ENCODE data around the gene IDUA. TPM values are rescaled to one million over a fixed set of nuclear protein-coding genes. Genes with fewer than 3 reads are reported as not detected.

IDUA gene
- total RNA-seq, 4 donors from 2014 or later: 10.4 to 23.1 (median 11.5) TPM

- DNase-seq (ENCODE audit: extremely low spot score): no peak
- intact Hi-C loops (cut with DNase I): no loop called here
- Histone ChIP-seq H3K27ac (replicated peaks in 1 of 4) (no peak overlapping the region), H3K9me3 (no peaks in the 10 kb centered on the region), H3K4me3 (no peak overlapping the region), H3K4me1 (peaks cover 0 to 20% (median 17%) of the 10 kb centered on the region in 4 donors), H3K36me3 (peaks cover 0 to 11% (median 7%) of the 10 kb centered on the region in 4 donors), H3K27me3 (peaks cover 0 to 59% (median 3%) of the 10 kb centered on the region in 4 donors)
- TF ChIP-seq POLR2AphosphoS5 (IDR thresholded peaks at IDR 0.05) (no peak), POLR2A (IDR thresholded peaks at IDR 0.05; ENCODE audit: low read depth) (no peak), EP300 (IDR thresholded peaks at IDR 0.05) (no peak)
- TF ChIP-seq, protein P1, sequence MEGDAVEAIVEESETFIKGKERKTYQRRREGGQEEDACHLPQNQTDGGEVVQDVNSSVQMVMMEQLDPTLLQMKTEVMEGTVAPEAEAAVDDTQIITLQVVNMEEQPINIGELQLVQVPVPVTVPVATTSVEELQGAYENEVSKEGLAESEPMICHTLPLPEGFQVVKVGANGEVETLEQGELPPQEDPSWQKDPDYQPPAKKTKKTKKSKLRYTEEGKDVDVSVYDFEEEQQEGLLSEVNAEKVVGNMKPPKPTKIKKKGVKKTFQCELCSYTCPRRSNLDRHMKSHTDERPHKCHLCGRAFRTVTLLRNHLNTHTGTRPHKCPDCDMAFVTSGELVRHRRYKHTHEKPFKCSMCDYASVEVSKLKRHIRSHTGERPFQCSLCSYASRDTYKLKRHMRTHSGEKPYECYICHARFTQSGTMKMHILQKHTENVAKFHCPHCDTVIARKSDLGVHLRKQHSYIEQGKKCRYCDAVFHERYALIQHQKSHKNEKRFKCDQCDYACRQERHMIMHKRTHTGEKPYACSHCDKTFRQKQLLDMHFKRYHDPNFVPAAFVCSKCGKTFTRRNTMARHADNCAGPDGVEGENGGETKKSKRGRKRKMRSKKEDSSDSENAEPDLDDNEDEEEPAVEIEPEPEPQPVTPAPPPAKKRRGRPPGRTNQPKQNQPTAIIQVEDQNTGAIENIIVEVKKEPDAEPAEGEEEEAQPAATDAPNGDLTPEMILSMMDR (IDR thresholded peaks at IDR 0.05): no peak
- no CpG with 5 or more reads among the region's 12 CpGs for WGBS
Observed at GRCh38 chr4:1030031-1030430, 43.2 kb downstream of the IDUA start.

DNA sequence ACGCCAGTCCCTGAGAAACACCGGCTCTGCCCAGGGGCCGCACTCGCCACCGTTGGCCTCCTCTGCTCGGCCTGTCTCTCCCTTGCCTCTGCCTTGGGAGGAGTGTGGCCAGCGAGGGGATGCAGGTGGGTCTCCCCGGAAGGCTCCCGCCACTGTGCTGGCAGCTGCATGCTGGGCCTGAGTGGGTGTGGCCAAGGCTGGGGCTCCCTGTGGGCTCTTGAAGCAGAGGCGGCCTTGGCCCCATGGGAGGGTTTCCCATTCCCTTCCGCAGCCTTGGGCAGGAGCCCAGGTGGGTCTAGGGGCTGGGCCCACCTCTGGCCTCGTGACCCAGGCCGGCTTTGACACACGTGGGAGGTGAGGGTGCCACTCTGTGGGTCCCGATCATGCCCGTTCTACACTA, 43.7 kb downstream of the IDUA start:
- DNase-seq (ENCODE audit: extremely low spot score): no peak
- TF ChIP-seq, protein P1 (IDR thresholded peaks at IDR 0.05): no peak
- TF ChIP-seq EP300 (IDR thresholded peaks at IDR 0.05): no peak
- no peak for TF ChIP-seq POLR2A (IDR thresholded peaks at IDR 0.05; ENCODE audit: low read depth)
- no peak for TF ChIP-seq POLR2AphosphoS5 (IDR thresholded peaks at IDR 0.05)
- H3K4me3 ChIP-seq: no peak overlapping the region
- intact Hi-C loops (cut with DNase I): no loop called here
- peaks cover 0 to 6% (median 2%) of the 10 kb centered on the region in 4 donors for H3K36me3 ChIP-seq
- peaks cover 0 to 59% (median 3%) of the 10 kb centered on the region in 4 donors for H3K27me3 ChIP-seq
- 76% methylated on average over 8 of the region's 16 CpGs for WGBS
- peaks cover 0 to 24% (median 19%) of the 10 kb centered on the region in 4 donors for H3K4me1 ChIP-seq
- no peak overlapping the region for H3K27ac ChIP-seq (replicated peaks in 1 of 4)
- no peaks in the 10 kb centered on the region for H3K9me3 ChIP-seq

GRCh38 chr4:1031346-1031745, 44.5 kb downstream of the IDUA start:
- Histone ChIP-seq H3K4me3 (no peak overlapping the region), H3K4me1 (peaks cover 0 to 30% (median 19%) of the 10 kb centered on the region in 4 donors), H3K27me3 (peaks cover 0 to 59% (median 3%) of the 10 kb centered on the region in 4 donors), H3K36me3 (no peaks in the 10 kb centered on the region), H3K27ac (replicated peaks in 1 of 4) (no peak overlapping the region), H3K9me3 (no peaks in the 10 kb centered on the region)
- intact Hi-C loops (cut with DNase I): no loop called here
- WGBS: 73% methylated on average over 2 of the region's 8 CpGs
- TF ChIP-seq, protein P1 (IDR thresholded peaks at IDR 0.05): no peak
- no peak for DNase-seq (ENCODE audit: extremely low spot score)

- H3K9me3 ChIP-seq: no peaks in the 10 kb centered on the region
- intact Hi-C loops (cut with DNase I): no loop called here
- TF ChIP-seq POLR2AphosphoS5 (IDR thresholded peaks at IDR 0.05) (no peak), EP300 (IDR thresholded peaks at IDR 0.05) (no peak), POLR2A (IDR thresholded peaks at IDR 0.05; ENCODE audit: low read depth) (no peak)
- TF ChIP-seq, protein P1 (IDR thresholded peaks at IDR 0.05): no peak
- H3K27ac ChIP-seq (replicated peaks in 1 of 4): no peak overlapping the region
- WGBS: 85% methylated on average over 15 of the region's 37 CpGs
- no peaks in the 10 kb centered on the region for H3K36me3 ChIP-seq
- H3K27me3 ChIP-seq: peaks cover 0 to 59% (median 3%) of the 10 kb centered on the region in 4 donors
- DNase-seq (ENCODE audit: extremely low spot score): no peak
- peaks cover 0 to 30% (median 19%) of the 10 kb centered on the region in 4 donors for H3K4me1 ChIP-seq
- H3K4me3 ChIP-seq: no peak overlapping the region
Observed at GRCh38 chr4:1031956-1032795, 45.3 kb downstream of the IDUA start.
